Keratinocyte (primary cell): ENCODE measurements around the gene SUPT16H. TPM values are rescaled to one million over a fixed set of nuclear protein-coding genes. Genes with fewer than 3 reads are reported as not detected.

Experiments
- DNase-seq: peaks from one replicate; pipeline ENCODE4 v3.0.0-alpha.2; 2011; ENCODE audit warnings: low read depth, missing footprints, low spot score
- FAIRE-seq: peaks from 2 replicates; lab custom pipeline; 2011; peaks lifted over from hg19 to GRCh38; lab: Jason Lieb, UNC
- H2AFZ ChIP-seq: 2 replicates; pipeline ENCODE4 v1.6.0; 2012; ENCODE audit warnings: low read length, control low read depth, inconsistent platforms; ENCODE audit not compliant: control insufficient read depth
- H3K27ac ChIP-seq: 2 replicates; pipeline ENCODE4 v1.5.1; 2011; ENCODE audit warnings: low read length; ENCODE audit not compliant: control insufficient read depth, insufficient read depth
- H3K27me3 ChIP-seq: 3 replicates; pipeline ENCODE4 v1.6.0; 2011; ENCODE audit warnings: low read length; ENCODE audit not compliant: control insufficient read depth, insufficient read depth; ENCODE audit errors: extremely low read depth
- H3K36me3 ChIP-seq, 2 experiments: 2 replicates in 1 of 2; 3 replicates in 1 of 2; pipeline ENCODE4 v1.5.1; 2011; ENCODE audit warnings: low read length in 2 of 2, mild to moderate bottlenecking in 1 of 2; ENCODE audit not compliant: control insufficient read depth in 2 of 2, insufficient read depth in 2 of 2; ENCODE audit errors: extremely low read depth in 1 of 2
- H3K4me1 ChIP-seq: 3 replicates; pipeline ENCODE4 v1.5.1; 2011; ENCODE audit warnings: low read length; ENCODE audit not compliant: control insufficient read depth, insufficient read depth; ENCODE audit errors: extremely low read depth
- H3K4me2 ChIP-seq: 3 replicates; pipeline ENCODE4 v1.6.0; 2011; ENCODE audit warnings: low read depth, low read length; ENCODE audit not compliant: control insufficient read depth, insufficient read depth; ENCODE audit errors: extremely low read depth
- H3K4me3 ChIP-seq, 3 experiments: fragments of 200-600 bp in 1 of 3; sonication (generic) in 1 of 3; 2 replicates in 2 of 3; 3 replicates in 1 of 3; pipeline ENCODE4 v1.5.1; 2011 to 2016; ENCODE audit warnings: low read length in 3 of 3, mild to moderate bottlenecking in 3 of 3, control low read depth in 2 of 3, inconsistent platforms in 1 of 3, low read depth in 1 of 3, mixed read lengths in 1 of 3, mixed run types in 1 of 3, moderate library complexity in 1 of 3; ENCODE audit not compliant: control insufficient read depth in 2 of 3, insufficient read depth in 2 of 3; ENCODE audit errors: extremely low read depth in 1 of 3
- H3K79me2 ChIP-seq: 2 replicates; pipeline ENCODE4 v1.6.0; 2012; ENCODE audit warnings: low read length; ENCODE audit not compliant: control insufficient read depth, insufficient read depth
- H3K9ac ChIP-seq: 3 replicates; pipeline ENCODE4 v1.6.0; 2011; ENCODE audit warnings: low read length; ENCODE audit not compliant: control insufficient read depth, insufficient read depth; ENCODE audit errors: extremely low read depth
- H3K9me1 ChIP-seq: 3 replicates; pipeline ENCODE4 v1.6.0; 2011; ENCODE audit warnings: low read length; ENCODE audit not compliant: control insufficient read depth, insufficient read depth; ENCODE audit errors: extremely low read depth
- H3K9me3 ChIP-seq: 2 replicates; pipeline ENCODE4 v1.5.1; 2012; ENCODE audit warnings: low read depth, low read length; ENCODE audit not compliant: control insufficient read depth
- H4K20me1 ChIP-seq: 3 replicates; pipeline ENCODE4 v1.6.0; 2011; ENCODE audit warnings: low read length; ENCODE audit not compliant: control insufficient read depth, insufficient read depth; ENCODE audit errors: extremely low read depth
- EZH2 ChIP-seq: IDR thresholded peaks from one replicate; pipeline ENCODE4 v1.6.1; 2012; ENCODE audit warnings: inconsistent platforms, mild to moderate bottlenecking, low read length, moderate library complexity
- dilution Hi-C: fragments of 300-500 bp; cut with MboI; formaldehyde crosslinking; loops from one replicate; pipeline ENCODE4 v1.7.0; 2020; ENCODE audit warnings: low sequenced_read_pairs; ENCODE audit not compliant: extremely low pct_ligation_motif_present
- polyA plus RNA-seq, 5 experiments: library from polyadenylated mRNA; depleted of rRNA in 3 of 5; stranded (reverse) in 3 of 5; stranded (forward) in 1 of 5; unstranded in 1 of 5; fragments of >200 nt; gene quantifications; 1 replicate in 1 of 5; 2 replicates in 3 of 5; 3 replicates in 1 of 5; pipeline versions ENCODE4 v1.2.1 to v1.2.3, GENCODE V29; 2011 to 2012; ENCODE audit warnings: missing spikeins in 2 of 5, low read depth in 1 of 5, low replicate concordance in 1 of 5
- TF ChIP-seq, protein P1 (sequence below), 3 experiments: IDR thresholded peaks in 1 of 3; conservative IDR thresholded peaks in 1 of 3; optimal IDR thresholded peaks in 1 of 3; 2 replicates in 2 of 3; 3 replicates in 1 of 3; pipeline versions ENCODE3 to v1.5.1; 2011; ENCODE audit warnings: low read length in 3 of 3, mild to moderate bottlenecking in 3 of 3, moderate library complexity in 2 of 3, control low read depth in 1 of 3, inconsistent platforms in 1 of 3; ENCODE audit not compliant: insufficient read depth in 2 of 3; ENCODE audit errors: extremely low read depth in 1 of 3

The SUPT16H gene
- polyA plus RNA-seq, 1 donor (not counting 4 experiments of a cell fraction or from before 2014, with no cell fraction given): 79.4 TPM

DNA sequence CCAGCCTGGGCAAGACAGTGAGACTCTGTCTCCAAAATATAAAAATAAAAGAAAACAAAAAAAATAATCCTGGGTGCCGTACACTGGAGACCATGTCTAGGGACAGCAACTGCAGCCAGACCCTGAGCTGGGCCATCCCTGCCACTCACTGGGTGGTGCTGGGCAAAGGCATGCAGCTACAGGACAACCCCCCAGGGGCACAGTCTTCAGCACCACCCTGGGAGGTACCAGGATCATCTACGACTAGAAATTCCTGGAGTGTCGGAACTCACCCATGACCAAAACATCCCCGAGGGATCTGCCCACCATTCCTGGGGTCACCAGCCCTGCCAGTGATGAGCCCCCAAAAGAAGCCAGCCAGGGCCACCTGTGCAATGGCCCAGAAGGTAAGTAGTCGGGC, 35.7 kb upstream of the SUPT16H start:
- Histone ChIP-seq H3K36me3 (peaks cover 16 to 24% of the 10 kb centered on the region in 2 experiments), H3K9me3 (no peaks in the 10 kb centered on the region), H3K27me3 (no peaks in the 10 kb centered on the region), H4K20me1 (no peaks in the 10 kb centered on the region), H3K4me1 (no peaks in the 10 kb centered on the region), H2AFZ (no peak overlapping the region), H3K9ac (no peak overlapping the region), H3K4me2 (no peak overlapping the region), H3K79me2 (peaks cover 2% of the 10 kb centered on the region), H3K27ac (no peak overlapping the region), H3K9me1 (no peaks in the 10 kb centered on the region), H3K4me3 (no peak overlapping the region)
- TF ChIP-seq EZH2: no peak
- TF ChIP-seq, protein P1, sequence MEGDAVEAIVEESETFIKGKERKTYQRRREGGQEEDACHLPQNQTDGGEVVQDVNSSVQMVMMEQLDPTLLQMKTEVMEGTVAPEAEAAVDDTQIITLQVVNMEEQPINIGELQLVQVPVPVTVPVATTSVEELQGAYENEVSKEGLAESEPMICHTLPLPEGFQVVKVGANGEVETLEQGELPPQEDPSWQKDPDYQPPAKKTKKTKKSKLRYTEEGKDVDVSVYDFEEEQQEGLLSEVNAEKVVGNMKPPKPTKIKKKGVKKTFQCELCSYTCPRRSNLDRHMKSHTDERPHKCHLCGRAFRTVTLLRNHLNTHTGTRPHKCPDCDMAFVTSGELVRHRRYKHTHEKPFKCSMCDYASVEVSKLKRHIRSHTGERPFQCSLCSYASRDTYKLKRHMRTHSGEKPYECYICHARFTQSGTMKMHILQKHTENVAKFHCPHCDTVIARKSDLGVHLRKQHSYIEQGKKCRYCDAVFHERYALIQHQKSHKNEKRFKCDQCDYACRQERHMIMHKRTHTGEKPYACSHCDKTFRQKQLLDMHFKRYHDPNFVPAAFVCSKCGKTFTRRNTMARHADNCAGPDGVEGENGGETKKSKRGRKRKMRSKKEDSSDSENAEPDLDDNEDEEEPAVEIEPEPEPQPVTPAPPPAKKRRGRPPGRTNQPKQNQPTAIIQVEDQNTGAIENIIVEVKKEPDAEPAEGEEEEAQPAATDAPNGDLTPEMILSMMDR (optimal IDR thresholded peaks at IDR 0.05 in 1 of 3, IDR thresholded peaks at IDR 0.05 in 1 of 3, conservative IDR thresholded peaks at IDR 0.05 in 1 of 3; ENCODE audit: extremely low read depth in 1 of 3, insufficient read depth in 2 of 3, low read length in 3 of 3): no peak
- DNase-seq (no peak), FAIRE-seq (no peak)
- dilution Hi-C loops: no loop called here

- TF ChIP-seq EZH2: no peak
- TF ChIP-seq, protein P1 (optimal IDR thresholded peaks at IDR 0.05 in 1 of 3, IDR thresholded peaks at IDR 0.05 in 1 of 3, conservative IDR thresholded peaks at IDR 0.05 in 1 of 3; ENCODE audit: extremely low read depth in 1 of 3, insufficient read depth in 2 of 3, low read length in 3 of 3): no peak
- H3K9me3 ChIP-seq: no peaks in the 10 kb centered on the region
- H3K4me1 ChIP-seq: no peaks in the 10 kb centered on the region
- no peak overlapping the region for H3K9ac ChIP-seq
- no peak overlapping the region for H3K4me3 ChIP-seq
- no peaks in the 10 kb centered on the region for H3K27me3 ChIP-seq
- no peak for DNase-seq
- no peak overlapping the region for H3K27ac ChIP-seq
- peaks cover 2% of the 10 kb centered on the region for H3K79me2 ChIP-seq
- peaks cover 26 to 37% of the 10 kb centered on the region in 2 experiments for H3K36me3 ChIP-seq
- no peak overlapping the region for H2AFZ ChIP-seq
- FAIRE-seq: no peak
- dilution Hi-C loops: no loop called here
- H3K4me2 ChIP-seq: no peak overlapping the region
- no peaks in the 10 kb centered on the region for H3K9me1 ChIP-seq
- no peaks in the 10 kb centered on the region for H4K20me1 ChIP-seq
Measured at GRCh38 chr14:21415329-21415728, 31.5 kb upstream of the SUPT16H start.
